Measurements from ENCODE around the gene CKS1B. TPM values are rescaled to one million over a fixed set of nuclear protein-coding genes. Genes with fewer than 3 reads are reported as not detected.
A peak's percentile ranks its signal among the peaks of the same experiment; 100 is the strongest.

Gene CKS1B
- total and polyA plus RNA-seq, 9 of the 15 experiments (the other 6 are each of a cell fraction or from before 2014, with no cell fraction given): 215 to 1,103 (median 460) TPM

DNA sequence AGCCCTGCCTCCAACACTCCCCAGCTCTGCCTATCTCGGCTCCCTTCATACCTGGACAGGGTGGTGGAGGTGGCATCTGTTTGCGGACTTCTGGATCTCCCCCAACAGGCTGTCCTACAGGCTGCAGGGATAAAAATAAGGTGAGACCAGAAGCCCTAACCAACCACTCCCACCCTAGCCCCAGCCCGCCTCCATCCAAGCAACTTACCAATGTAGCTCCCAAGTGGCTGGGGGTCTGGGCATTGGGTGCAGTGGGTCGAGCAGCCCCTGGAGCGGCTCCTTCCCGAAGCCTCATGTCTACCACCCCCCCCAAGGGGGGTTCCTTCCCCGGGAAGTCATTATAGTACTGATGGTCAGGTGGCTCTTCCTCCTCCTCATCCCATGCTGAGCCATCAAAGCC lies 8.4 kb upstream of the CKS1B start:
- no peak overlapping the region for H3K9ac ChIP-seq (ENCODE audit: insufficient read depth in 1 of 2, low read depth in 2 of 2, low read length in 2 of 2)
- ATAC-seq (no peak), DNase-seq (ENCODE audit: extremely low read depth in 1 of 4, low spot score in 3 of 4) (no peak), FAIRE-seq (no peak)
- WGBS (ENCODE audit: insufficient coverage, low coverage, missing lambda C conversion rate): 89% methylated on average over 5 of the region's 7 CpGs
- in situ Hi-C loops (cut with MboI): no loop called here
- ChIA-PET CTCF (ENCODE audit: low intra/inter-chr PET ratio) (no interaction called here), POLR2A (interaction anchor here (0.7 to 7.0 kb wide), 5 partner anchors 8 to 33 kb away, joined by 3 to 80 read pairs (median 5); partner anchors contain the start of genes CKS1B, FLAD1 and SHC1)
- H2AFZ ChIP-seq (ENCODE audit: low read depth, low read length): no peak overlapping the region
- H4K20me1 ChIP-seq (replicated peaks; ENCODE audit: control insufficient read depth, insufficient read depth, low read length): no peaks in the 10 kb centered on the region
- BruUV-seq (replicated peaks): no TSS peak
- H3K4me3 ChIP-seq: no peak overlapping the region
- H3K36me3 ChIP-seq (ENCODE audit: control insufficient read depth, insufficient read depth, low read length): peaks cover 71% of the 10 kb centered on the region
- no peak overlapping the region for H3K4me2 ChIP-seq (ENCODE audit: insufficient read depth, low read length)
- no peaks in the 10 kb centered on the region for H3K27me3 ChIP-seq (ENCODE audit: control insufficient read depth in 2 of 2, insufficient read depth in 2 of 2, low read length in 2 of 2)
- H3K9me1 ChIP-seq (ENCODE audit: control insufficient read depth, insufficient read depth, low read length): no peaks in the 10 kb centered on the region
- intact Hi-C loops (cut with micrococcal nuclease): no loop called here
- peaks cover 35 to 55% of the 10 kb centered on the region in 2 experiments for H3K4me1 ChIP-seq (replicated peaks in 1 of 2; ENCODE audit: control insufficient read depth in 2 of 2, insufficient read depth in 2 of 2, low read length in 2 of 2)
- no peaks in the 10 kb centered on the region for H3K9me3 ChIP-seq (replicated peaks; ENCODE audit: control insufficient read depth, insufficient read depth, low read depth, low read length)
- no peak overlapping the region for H3K27ac ChIP-seq (ENCODE audit: extremely low read depth, low read depth, low read length)
- TF ChIP-seq POLR2G (IDR thresholded peaks at IDR 0.05; ENCODE audit: low read depth, low read length) (0 out of 2 replicates have a peak, but pooled peaks have one; percentile 6), ETV6 (IDR thresholded peaks at IDR 0.05; ENCODE audit: borderline replicate concordance in 1 of 2, low read depth in 2 of 2, low read length in 1 of 2) (no peak), ETV6 (CRISPR knock-in tag; IDR thresholded peaks at IDR 0.05; ENCODE audit: borderline replicate concordance) (no peak)
- peaks cover 37% of the 10 kb centered on the region for H3K79me2 ChIP-seq (ENCODE audit: control insufficient read depth, insufficient read depth, low read length)

DNA sequence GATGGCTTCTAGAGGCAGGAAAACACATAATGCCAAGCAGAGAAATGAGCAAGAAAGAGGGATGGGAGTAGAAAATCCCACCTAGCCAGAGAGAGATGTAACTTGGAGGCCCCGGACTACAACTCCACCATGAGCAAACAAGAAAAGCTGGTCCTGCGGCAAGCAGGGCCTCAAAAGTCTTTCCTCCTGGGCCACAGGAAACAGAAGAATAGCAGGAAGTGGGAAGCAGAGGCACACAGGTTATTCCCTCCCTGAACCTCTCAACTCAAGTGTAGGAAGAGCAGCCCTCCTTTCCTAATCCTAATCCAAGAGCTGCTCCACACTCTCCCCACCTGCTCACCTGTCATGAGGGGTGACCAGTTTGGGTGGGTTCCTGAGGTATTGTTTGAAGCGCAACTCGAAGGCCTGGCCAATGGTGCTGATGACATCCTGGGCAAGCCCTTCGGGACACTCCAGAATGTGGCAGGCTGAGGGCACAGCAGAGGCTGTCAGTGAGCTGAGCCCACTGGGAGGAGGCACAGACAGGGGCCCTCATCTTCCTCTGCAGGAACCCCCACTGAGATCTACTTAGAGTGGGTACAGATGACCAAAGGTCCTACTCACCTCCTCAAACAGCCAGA lies 7.0 kb upstream of the CKS1B start:
- Histone ChIP-seq H2AFZ (ENCODE audit: low read depth, low read length) (no peak overlapping the region), H3K27me3 (ENCODE audit: control insufficient read depth in 2 of 2, insufficient read depth in 2 of 2, low read length in 2 of 2) (no peaks in the 10 kb centered on the region; a peak in 1 of 5 replicates), H3K9ac (ENCODE audit: insufficient read depth in 1 of 2, low read depth in 2 of 2, low read length in 2 of 2) (peak overlapping the region in 1 of 2 experiments; percentile 70; a peak in 1 of 4 replicates), H3K79me2 (ENCODE audit: control insufficient read depth, insufficient read depth, low read length) (peaks cover 42% of the 10 kb centered on the region), H3K27ac (ENCODE audit: extremely low read depth, low read depth, low read length) (no peak overlapping the region), H4K20me1 (replicated peaks; ENCODE audit: control insufficient read depth, insufficient read depth, low read length) (no peaks in the 10 kb centered on the region), H3K9me3 (replicated peaks; ENCODE audit: control insufficient read depth, insufficient read depth, low read depth, low read length) (no peaks in the 10 kb centered on the region), H3K36me3 (ENCODE audit: control insufficient read depth, insufficient read depth, low read length) (peaks cover 69% of the 10 kb centered on the region), H3K4me1 (replicated peaks in 1 of 2; ENCODE audit: control insufficient read depth in 2 of 2, insufficient read depth in 2 of 2, low read length in 2 of 2) (peaks cover 43 to 57% of the 10 kb centered on the region in 2 experiments), H3K9me1 (ENCODE audit: control insufficient read depth, insufficient read depth, low read length) (no peaks in the 10 kb centered on the region), H3K4me2 (ENCODE audit: insufficient read depth, low read length) (no peak overlapping the region), H3K4me3 (no peak overlapping the region)
- WGBS (ENCODE audit: insufficient coverage, low coverage, missing lambda C conversion rate): 89% methylated on average over 5 of the region's 5 CpGs
- FAIRE-seq: no peak
- no TSS peak for BruUV-seq (replicated peaks)
- POLR2A ChIA-PET: interaction anchor here (0.6 to 2.0 kb wide), 3 partner anchors 16 to 306 kb away, joined by 3 to 9 read pairs (median 4); partner anchors contain the start of genes CLK2 and FLAD1
- DNase-seq (ENCODE audit: extremely low read depth in 1 of 4, low spot score in 3 of 4): no peak
- CTCF ChIA-PET (ENCODE audit: low intra/inter-chr PET ratio): interaction anchor here (0.6 kb wide), 1 partner anchor 1684 kb away, joined by 3 read pairs; no protein-coding TSS in a partner anchor
- no peak for ATAC-seq
- in situ Hi-C loops (cut with MboI) (no loop called here), intact Hi-C loops (cut with micrococcal nuclease) (no loop called here)
- no peak for TF ChIP-seq ZNF764 (CRISPR knock-in tag; IDR thresholded peaks at IDR 0.05; ENCODE audit: low read depth)
- no peak for TF ChIP-seq E2F6 (IDR thresholded peaks at IDR 0.05; ENCODE audit: borderline replicate concordance in 1 of 2, extremely low read depth in 1 of 2, insufficient read depth in 1 of 2, insufficient read length in 1 of 2, low read depth in 1 of 2, low read length in 1 of 2, poor library complexity in 1 of 2, severe bottlenecking in 1 of 2)
- no peak for TF ChIP-seq SFPQ (IDR thresholded peaks at IDR 0.05; ENCODE audit: low read depth, low read length)
- TF ChIP-seq POLR2AphosphoS5 (IDR thresholded peaks at IDR 0.05; ENCODE audit: control insufficient read depth, insufficient read depth, low read depth, low read length): no peak
- no peak for TF ChIP-seq RBM25 (IDR thresholded peaks at IDR 0.05; ENCODE audit: low read depth, low read length, severe bottlenecking)
- no peak for TF ChIP-seq LCOR (CRISPR knock-in tag; IDR thresholded peaks at IDR 0.05)
